GM10266 (cell line): ENCODE results near the gene FES.

Experiments
- DNase-seq: peaks from one replicate; pipeline ENCODE4 v3.0.0; 2012; ENCODE audit errors: extremely low spot score
- TF ChIP-seq, protein P1 (sequence below): IDR thresholded peaks from 2 replicates; pipeline ENCODE4 v1.5.1; 2012; ENCODE audit warnings: mild to moderate bottlenecking, low read depth; ENCODE audit not compliant: control insufficient read depth, insufficient read depth; ENCODE audit errors: missing control alignments

Gene FES

GRCh38 chr15:90876046-90876445, 8.3 kb upstream of the FES start:
- no peak for DNase-seq
- TF ChIP-seq, protein P1, sequence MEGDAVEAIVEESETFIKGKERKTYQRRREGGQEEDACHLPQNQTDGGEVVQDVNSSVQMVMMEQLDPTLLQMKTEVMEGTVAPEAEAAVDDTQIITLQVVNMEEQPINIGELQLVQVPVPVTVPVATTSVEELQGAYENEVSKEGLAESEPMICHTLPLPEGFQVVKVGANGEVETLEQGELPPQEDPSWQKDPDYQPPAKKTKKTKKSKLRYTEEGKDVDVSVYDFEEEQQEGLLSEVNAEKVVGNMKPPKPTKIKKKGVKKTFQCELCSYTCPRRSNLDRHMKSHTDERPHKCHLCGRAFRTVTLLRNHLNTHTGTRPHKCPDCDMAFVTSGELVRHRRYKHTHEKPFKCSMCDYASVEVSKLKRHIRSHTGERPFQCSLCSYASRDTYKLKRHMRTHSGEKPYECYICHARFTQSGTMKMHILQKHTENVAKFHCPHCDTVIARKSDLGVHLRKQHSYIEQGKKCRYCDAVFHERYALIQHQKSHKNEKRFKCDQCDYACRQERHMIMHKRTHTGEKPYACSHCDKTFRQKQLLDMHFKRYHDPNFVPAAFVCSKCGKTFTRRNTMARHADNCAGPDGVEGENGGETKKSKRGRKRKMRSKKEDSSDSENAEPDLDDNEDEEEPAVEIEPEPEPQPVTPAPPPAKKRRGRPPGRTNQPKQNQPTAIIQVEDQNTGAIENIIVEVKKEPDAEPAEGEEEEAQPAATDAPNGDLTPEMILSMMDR, result no peak

DNA sequence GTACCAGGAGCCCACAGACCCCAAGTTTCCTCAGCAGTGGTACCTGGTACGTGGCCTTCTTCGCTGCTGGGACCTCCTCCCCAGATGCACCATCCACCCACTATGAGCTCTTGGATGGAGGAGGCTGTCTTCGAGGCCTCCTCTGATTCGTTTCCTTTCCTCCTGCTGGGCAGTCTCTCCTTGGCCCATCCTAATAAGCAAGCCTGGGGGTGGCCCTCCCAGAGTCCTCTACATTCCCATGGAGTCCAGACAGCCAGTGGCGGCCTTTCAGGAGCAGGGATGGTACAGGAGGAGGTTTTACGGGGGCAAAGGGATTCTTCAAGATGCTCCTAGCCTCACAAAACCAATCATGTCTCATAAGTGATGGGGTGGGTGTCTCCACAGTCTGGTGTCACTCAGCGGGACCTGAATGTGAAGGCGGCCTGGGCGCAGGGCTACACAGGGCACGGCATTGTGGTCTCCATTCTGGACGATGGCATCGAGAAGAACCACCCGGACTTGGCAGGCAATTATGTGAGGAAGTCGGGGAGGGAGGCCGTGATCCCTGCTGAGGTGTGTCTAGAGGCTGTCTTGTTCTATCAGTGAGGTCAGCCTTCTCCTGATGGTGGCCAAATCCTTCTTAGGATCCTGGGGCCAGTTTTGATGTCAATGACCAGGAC, 7.7 kb upstream of the FES start:
- TF ChIP-seq, protein P1, result no peak
- DNase-seq, result no peak

DNA sequence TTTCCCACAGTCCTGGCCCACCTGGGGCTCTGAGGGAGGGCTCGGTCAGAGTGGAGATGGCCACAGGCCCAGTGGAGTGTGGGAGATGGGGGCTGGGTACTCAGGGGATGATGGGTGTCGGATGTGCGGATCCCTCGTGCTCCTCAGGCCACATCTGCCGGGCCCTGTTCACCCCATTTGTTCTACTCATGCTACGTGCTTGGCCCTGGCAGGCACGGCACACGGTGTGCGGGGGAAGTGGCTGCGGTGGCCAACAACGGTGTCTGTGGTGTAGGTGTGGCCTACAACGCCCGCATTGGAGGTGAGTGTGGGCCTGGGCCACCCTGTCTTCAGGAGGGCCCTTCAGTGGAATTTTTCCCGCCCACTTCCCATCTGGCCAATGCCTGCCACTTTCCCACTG, 7.0 kb upstream of the FES start:
- TF ChIP-seq, protein P1, result no peak
- DNase-seq, result no peak

DNA sequence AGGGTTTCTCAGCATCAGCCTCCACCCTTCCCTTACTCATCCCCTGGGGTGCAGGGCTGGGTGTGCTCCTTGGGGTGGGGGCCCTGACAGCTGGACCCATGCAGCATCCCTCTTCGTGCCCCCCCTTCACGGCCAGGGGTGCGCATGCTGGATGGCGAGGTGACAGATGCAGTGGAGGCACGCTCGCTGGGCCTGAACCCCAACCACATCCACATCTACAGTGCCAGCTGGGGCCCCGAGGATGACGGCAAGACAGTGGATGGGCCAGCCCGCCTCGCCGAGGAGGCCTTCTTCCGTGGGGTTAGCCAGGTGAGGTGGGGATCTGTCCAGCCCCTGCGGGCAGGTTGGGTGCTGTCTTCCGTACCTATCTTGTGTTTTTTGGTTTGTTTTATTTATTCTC, 6.3 kb upstream of the FES start:
- TF ChIP-seq, protein P1, result no peak
- DNase-seq, result no peak

DNA sequence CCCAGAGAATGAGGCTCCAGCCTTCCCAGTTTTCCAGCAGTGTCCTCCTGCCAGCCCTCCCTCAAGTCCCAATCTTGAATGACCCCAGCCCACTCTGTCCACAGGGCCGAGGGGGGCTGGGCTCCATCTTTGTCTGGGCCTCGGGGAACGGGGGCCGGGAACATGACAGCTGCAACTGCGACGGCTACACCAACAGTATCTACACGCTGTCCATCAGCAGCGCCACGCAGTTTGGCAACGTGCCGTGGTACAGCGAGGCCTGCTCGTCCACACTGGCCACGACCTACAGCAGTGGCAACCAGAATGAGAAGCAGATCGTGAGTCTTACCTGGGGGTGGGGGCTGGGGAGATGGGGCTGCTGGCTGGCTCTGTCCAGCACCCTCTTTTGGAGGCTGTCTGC, 5.6 kb upstream of the FES start:
- TF ChIP-seq, protein P1, result no peak
- no peak for DNase-seq

DNA sequence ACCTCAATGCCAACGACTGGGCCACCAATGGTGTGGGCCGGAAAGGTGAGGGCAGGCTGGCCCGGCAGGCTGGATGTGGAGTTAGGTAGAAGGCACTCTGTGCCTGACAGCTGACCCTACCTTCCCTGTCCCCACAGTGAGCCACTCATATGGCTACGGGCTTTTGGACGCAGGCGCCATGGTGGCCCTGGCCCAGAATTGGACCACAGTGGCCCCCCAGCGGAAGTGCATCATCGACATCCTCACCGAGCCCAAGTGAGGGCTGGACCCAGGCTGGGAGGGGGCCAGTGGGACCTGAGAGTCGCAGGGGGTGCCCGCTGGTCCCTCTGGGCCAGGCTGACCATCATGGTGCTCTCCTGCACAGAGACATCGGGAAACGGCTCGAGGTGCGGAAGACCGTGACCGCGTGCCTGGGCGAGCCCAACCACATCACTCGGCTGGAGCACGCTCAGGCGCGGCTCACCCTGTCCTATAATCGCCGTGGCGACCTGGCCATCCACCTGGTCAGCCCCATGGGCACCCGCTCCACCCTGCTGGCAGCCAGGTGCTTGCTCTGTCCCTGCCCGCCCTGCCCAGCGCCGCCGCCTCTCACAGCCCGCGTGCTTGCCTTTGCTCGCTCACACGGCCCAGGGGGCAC, 4.5 kb upstream of the FES start:
- TF ChIP-seq, protein P1, result no peak
- no peak for DNase-seq

DNA sequence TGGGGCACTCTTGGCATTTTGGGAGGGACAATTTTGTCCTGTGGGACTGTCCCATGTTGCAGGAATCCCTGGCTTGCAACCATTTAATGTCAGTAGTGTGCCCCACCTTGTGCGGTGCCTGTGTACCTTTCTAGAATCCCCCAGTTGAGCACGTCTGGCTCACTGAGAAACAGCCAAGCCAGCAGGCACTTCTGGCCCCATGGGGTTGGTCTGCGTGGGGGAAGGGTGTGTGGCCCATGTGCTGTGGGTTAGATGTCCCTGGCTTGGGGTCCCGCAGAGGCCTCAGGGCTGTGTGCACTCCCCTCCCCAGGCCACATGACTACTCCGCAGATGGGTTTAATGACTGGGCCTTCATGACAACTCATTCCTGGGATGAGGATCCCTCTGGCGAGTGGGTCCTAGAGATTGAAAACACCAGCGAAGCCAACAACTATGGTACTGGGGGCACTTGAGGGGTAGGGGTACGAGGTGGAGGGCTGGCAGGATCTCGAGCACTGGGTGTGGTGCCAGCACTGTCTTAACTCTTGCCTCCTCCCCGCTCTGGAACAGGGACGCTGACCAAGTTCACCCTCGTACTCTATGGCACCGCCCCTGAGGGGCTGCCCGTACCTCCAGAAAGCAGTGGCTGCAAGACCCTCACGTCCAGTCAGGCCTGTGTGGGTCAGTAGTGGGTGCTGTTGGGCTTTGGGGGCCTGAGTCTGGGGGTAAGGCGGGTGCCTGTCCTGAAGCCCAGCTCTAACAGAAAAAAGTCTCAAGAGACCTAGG, 3.7 kb upstream of the FES start:
- TF ChIP-seq, protein P1, result no peak
- DNase-seq, result no peak
